Suprapubic skin (tissue), 4 donors: ENCODE data around the gene BANP.

Experiments used
- CTCF ChIP-seq, 2 donors: fragments of 200-600 bp in 1 of 2; fragments of 450-650 bp in 1 of 2; sonication (generic) in 1 of 2; IDR thresholded peaks; one replicate each; pipeline ENCODE4 v1.5.1; 2016 to 2019; ENCODE audit warnings: antibody characterized with exemption in 2 of 2, mild to moderate bottlenecking in 1 of 2, moderate library complexity in 1 of 2
- EP300 ChIP-seq: sonication (generic); formaldehyde crosslinking; IDR thresholded peaks from one replicate; pipeline ENCODE4 v1.6.1; 2017; ENCODE audit warnings: antibody characterized with exemption
- POLR2A ChIP-seq, 2 donors: fragments of 450-650 bp; IDR thresholded peaks; one replicate each; pipeline ENCODE4 v1.6.1; 2017; ENCODE audit warnings: antibody characterized with exemption in 2 of 2, mild to moderate bottlenecking in 2 of 2, moderate library complexity in 2 of 2
- POLR2AphosphoS5 ChIP-seq, 3 donors: sonication (generic); formaldehyde crosslinking; IDR thresholded peaks; one replicate each; pipeline ENCODE4 v1.6.1; 2017; ENCODE audit warnings: antibody characterized with exemption in 3 of 3

GRCh38 chr16:88108762-88109161 lies 157.5 kb downstream of the BANP start:
- TF ChIP-seq POLR2AphosphoS5 (IDR thresholded peaks at IDR 0.05), result no peak
- TF ChIP-seq CTCF (IDR thresholded peaks at IDR 0.05), result no peak
- no peak for TF ChIP-seq EP300
- TF ChIP-seq POLR2A (IDR thresholded peaks at IDR 0.05), result no peak
